GM19099 (cell line): Measurements from ENCODE around the gene GREB1L.

Source experiments
- POLR2A ChIP-seq: IDR thresholded peaks from 3 replicates; pipeline ENCODE4 v1.6.1; 2011; ENCODE audit warnings: low read depth; ENCODE audit not compliant: insufficient read length; ENCODE audit errors: extremely low read depth

GREB1L gene

GRCh38 chr18:21316296-21316695 lies 74.3 kb downstream of the GREB1L start:
- TF ChIP-seq POLR2A: no peak

- no peak for TF ChIP-seq POLR2A
These were observed 79.7 kb downstream of the GREB1L start for GRCh38 chr18:21321711-21322110.

DNA sequence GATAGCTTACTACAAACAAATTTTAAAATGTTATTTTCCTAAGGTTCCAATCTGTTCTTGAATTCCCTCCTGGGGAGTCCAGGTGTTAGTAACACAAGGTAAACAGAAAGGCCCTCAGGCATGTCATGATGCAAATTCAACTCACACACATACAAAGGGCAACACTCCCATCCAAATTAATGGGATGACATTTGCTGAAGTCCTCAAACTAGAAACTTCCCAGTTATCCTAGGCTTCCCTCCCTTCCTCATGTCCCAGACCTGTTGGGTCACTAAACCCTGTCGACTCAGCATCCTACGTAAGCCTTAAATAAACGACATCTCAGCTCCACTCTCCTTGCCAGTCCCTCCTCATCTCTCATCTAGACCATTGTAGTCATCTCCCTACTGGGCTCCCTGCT lies 85.1 kb downstream of the GREB1L start:
- TF ChIP-seq POLR2A: no peak

GRCh38 chr18:21330122-21330701 lies 88.2 kb downstream of the GREB1L start:
- no peak for TF ChIP-seq POLR2A

- no peak for TF ChIP-seq POLR2A
These were observed 89.0 kb downstream of the GREB1L start for GRCh38 chr18:21331065-21331464.

GRCh38 chr18:21335927-21336488 lies 94.0 kb downstream of the GREB1L start:
- TF ChIP-seq POLR2A: no peak

DNA sequence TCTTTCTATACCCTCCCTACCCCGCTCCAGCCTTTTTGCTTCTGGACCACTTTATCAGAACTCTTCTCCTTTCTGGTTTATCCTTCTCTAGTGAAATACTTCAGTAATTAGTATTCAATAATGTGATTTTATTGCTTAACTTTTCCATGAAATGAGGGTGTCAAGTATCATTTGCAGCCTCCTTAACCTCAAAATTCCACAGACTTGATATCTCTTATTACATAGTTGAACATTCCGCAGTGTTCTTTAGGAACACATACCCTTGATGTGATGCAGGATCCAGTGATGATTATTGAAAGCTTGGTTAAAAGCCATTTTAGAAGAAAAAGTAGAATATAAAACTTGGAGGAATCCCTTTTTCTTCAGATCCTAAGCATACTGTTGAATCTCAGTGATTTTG lies 94.8 kb downstream of the GREB1L start:
- no peak for TF ChIP-seq POLR2A

DNA sequence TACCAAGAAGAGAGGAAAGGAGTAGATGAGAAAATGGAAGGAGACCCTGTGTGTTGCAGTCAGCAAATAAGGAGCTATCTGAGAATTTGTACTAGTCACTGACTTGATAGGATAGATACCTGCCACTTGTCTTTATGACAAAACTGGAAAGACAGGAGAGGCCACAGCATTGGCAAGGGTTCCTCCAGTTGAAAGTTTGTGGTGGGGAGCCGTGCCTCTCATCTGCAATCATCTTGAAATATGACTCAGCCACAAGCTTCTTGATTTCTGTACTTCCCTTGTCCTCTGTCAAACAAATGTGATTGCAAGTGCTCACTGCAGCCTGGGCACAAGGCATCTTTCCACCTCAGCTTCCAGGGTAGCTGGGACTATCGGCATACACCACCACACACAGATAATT lies 99.1 kb downstream of the GREB1L start:
- no peak for TF ChIP-seq POLR2A

- TF ChIP-seq POLR2A: no peak
These were observed 100.3 kb downstream of the GREB1L start for GRCh38 chr18:21342372-21342771.

DNA sequence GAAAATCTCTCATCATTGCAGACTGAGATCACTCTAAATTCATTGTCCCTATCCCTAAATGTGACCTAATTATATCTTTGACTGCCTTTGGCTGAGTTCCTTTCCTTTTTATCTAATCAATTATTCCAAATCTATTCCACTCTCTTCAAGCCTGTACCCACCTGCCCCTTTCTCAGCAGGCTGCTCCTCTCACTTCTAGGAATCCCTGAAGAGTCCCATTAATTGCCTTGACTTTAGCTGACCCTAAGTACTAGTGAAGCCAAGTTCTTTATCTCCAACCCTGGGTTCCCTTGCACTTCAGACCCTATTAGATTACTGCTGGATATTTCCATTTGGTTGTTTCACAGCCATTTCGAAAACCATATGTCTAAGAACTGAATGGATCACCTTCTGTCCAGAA lies 102.8 kb downstream of the GREB1L start:
- no peak for TF ChIP-seq POLR2A

DNA sequence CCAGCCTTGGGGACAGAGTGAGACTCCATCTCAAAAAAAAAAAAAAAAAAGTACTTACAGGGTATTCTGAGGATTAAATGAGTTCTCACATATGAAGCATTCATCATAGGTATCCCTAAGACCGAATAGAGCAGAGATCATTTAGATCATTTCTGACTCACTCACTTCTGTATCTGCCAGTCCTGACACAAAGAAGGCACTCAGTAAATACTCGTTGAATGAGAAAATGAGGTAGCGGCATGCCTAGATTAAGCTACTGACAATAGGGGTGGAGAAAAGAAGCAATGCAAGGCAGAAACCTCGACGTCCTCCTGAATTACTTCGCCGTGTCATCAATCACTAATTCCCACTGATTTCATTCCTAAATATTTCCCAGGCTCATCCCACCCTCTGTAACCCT lies 103.8 kb downstream of the GREB1L start:
- no peak for TF ChIP-seq POLR2A

GRCh38 chr18:21359746-21360145 lies 117.7 kb downstream of the GREB1L start:
- no peak for TF ChIP-seq POLR2A

GRCh38 chr18:21361307-21361880 lies 119.4 kb downstream of the GREB1L start:
- no peak for TF ChIP-seq POLR2A

- TF ChIP-seq POLR2A: no peak
These were observed 120.8 kb downstream of the GREB1L start for GRCh38 chr18:21362831-21363230.

DNA sequence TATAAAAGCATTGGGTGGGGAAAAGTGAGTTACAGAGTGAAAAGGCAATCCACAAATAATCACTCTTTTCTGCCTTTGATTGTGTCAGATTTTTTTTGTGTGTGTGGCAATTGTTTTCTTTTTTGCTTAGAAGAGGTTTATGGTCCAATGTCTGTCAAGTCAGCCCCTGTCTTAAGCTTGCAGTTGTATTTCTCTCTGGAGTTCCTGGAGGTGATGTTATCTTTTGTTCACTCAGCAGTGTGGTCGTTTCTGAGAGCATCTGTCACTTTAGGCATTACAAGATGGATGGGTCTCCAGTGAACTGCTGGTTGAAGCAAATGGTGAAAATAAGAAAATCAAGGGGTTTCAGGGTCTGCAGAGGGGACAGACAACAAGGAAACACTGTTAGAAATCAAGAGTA lies 121.3 kb downstream of the GREB1L start:
- no peak for TF ChIP-seq POLR2A

DNA sequence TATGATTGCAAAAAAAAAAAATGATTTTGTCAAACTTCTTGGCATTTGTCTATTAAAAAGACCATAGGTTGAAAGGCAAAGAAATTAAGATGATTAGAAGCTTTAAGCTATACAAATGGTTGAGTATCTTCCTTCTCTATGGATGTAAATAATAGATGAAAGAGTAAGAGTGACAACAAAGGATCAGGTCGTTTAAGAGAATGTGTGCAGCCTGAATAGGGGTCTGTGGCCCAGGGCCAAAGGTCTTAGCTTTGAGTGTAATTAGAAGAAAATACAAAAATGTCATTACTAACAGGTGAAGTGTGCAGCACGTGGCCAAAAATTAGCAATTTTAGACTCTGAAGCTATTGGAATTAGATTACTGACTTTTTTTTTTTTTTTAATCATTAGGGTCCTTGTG lies 122.4 kb downstream of the GREB1L start:
- TF ChIP-seq POLR2A: no peak

GRCh38 chr18:21366896-21367295 lies 124.9 kb downstream of the GREB1L start:
- no peak for TF ChIP-seq POLR2A

DNA sequence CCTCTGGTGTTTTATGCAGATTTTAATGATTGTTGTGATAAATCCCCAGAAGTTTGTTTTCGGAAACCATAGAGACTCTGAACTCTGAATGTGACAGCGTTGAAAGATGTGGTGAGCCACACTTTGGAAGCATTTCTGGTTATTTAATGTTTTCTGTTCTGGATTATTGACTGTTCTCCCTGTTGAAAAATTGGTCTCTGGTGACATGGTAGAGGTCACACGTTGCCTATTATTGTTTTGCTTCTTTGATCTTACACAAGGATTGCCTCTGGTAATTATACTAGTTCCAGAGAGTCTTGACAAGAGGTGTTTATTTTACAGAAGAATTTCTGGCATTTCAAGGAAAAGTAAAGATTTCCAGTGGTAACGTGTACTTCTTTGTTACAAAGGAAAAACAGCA lies 127.1 kb downstream of the GREB1L start:
- TF ChIP-seq POLR2A: no peak

GRCh38 chr18:21383031-21383430 lies 141.0 kb downstream of the GREB1L start:
- no peak for TF ChIP-seq POLR2A
